Natural killer cell treated with Interleukin-12 subunit alpha and Interleukin-12 subunit beta and Interleukin-15 and Interleukin-18, amount 100 ng/mL, for 72 hours (primary cell): Measurements from ENCODE around the gene OPA3. TPM values are rescaled to one million over a fixed set of nuclear protein-coding genes. Genes with fewer than 3 reads are reported as not detected.

ENCODE experiments used
- ATAC-seq, 2 donors: fragments of 150-1000 bp; cut with Tn5 transposase in 1 of 2; sonication (Bioruptor Pico), chemical (Tn5 transposase) in 1 of 2; 2 replicates each; pipeline ENCODE4 v1.10.0; 2021
- DNase-seq: peaks from one replicate; pipeline ENCODE4 v3.0.0; 2022; ENCODE audit warnings: low spot score
- H3K27ac Mint-ChIP-seq, 2 donors: 1 replicate in 1 of 2; 2 replicates in 1 of 2; pipeline ENCODE4 v1.8.0; 2022; ENCODE audit warnings: mixed read lengths in 2 of 2, mild to moderate bottlenecking in 1 of 2, moderate library complexity in 1 of 2
- H3K27me3 Mint-ChIP-seq, 2 donors: 1 replicate in 1 of 2; 2 replicates in 1 of 2; pipeline ENCODE4 v1.8.0; 2022; ENCODE audit warnings: mixed read lengths in 2 of 2
- H3K36me3 Mint-ChIP-seq: one replicate; pipeline ENCODE4 v1.8.0; 2022; ENCODE audit warnings: mixed read lengths
- H3K4me1 Mint-ChIP-seq, 2 donors: 1 replicate in 1 of 2; 2 replicates in 1 of 2; pipeline ENCODE4 v1.8.0; 2022; ENCODE audit warnings: low read depth in 2 of 2, mixed read lengths in 2 of 2, mild to moderate bottlenecking in 1 of 2
- H3K4me3 Mint-ChIP-seq: one replicate; pipeline ENCODE4 v1.8.0; 2022; ENCODE audit warnings: mixed read lengths
- H3K9me3 Mint-ChIP-seq: 2 replicates; pipeline ENCODE4 v1.8.0; 2022; ENCODE audit warnings: mixed read lengths
- total RNA-seq, 2 donors: library from RNA; stranded (reverse); gene quantifications; one replicate each; pipeline ENCODE4 v1.2.3, GENCODE V29; 2022

The OPA3 gene
- total RNA-seq, 2 donors from 2014 or later, result 17.0 to 17.5 TPM

DNA sequence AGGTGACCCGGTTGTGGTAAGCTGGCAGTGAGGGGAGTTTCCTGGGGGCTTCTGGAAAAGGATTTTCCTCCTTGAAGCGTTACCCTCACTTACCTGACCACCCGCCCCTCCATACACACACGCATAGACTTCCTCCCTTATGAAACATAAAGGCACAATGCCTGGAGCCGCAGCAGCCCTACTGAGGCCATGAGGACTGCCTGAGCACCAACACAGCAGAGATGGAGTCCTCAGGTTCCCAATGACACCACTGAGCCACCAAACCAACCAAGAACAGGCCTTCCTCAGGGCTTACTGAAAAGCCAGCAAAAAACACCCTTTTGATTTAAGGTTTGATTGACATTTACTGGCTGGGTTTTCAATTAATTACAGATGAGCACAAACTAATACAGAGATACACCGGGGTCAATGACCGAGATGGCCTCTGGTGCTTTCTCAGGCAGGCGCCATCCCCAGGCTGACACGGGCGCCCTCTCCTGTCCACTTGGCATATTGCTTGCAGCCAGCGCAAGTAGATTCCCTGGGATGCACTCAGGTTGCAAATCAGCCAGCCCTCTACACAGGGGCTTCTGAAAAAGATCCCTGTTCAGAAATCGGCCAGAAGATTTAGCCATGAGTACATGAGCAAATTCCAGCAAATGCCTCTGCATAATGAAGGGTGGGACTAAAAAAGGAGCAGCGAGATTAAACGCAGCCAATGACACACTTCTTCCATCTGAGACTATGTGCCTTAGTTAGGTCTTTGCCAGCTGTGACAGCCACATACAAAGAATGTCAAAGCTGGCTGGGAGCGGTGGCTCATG lies 14.8 kb downstream of the OPA3 start:
- no peaks in the 10 kb centered on the region for H3K9me3 Mint-ChIP-seq
- no peak overlapping the region for H3K4me3 Mint-ChIP-seq
- ATAC-seq, result peak; percentile 65 to 74
- DNase-seq, result no peak
- H3K36me3 Mint-ChIP-seq, result no peaks in the 10 kb centered on the region
- H3K4me1 Mint-ChIP-seq, result peaks cover 4 to 10% of the 10 kb centered on the region in 2 donors
- no peaks in the 10 kb centered on the region for H3K27me3 Mint-ChIP-seq
- peak overlapping the region in 1 of 2 donors; percentile 58 for H3K27ac Mint-ChIP-seq

DNA sequence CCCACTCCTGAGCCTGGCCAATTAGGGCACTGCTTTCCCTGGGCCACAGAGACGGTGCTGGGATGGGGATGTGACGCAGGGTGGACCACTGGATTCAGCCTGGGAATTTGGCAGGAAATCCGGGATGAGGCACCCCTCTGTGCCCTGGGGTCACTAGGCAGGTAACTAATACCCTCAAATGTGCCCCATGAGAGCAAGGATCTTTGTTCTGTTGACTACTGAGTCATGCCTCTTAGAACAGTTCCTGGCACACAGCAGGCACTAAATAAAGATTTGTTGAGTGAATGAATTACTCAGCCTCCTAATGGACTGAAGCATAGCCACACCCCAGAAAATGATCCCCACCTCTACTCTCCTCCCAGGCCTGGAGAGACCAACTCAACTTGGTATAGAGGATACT lies 15.9 kb downstream of the OPA3 start:
- H3K36me3 Mint-ChIP-seq, result no peaks in the 10 kb centered on the region
- H3K4me1 Mint-ChIP-seq, result peaks cover 4 to 10% of the 10 kb centered on the region in 2 donors
- ATAC-seq (no peak), DNase-seq (no peak)
- no peak overlapping the region for H3K27ac Mint-ChIP-seq
- H3K27me3 Mint-ChIP-seq, result no peaks in the 10 kb centered on the region
- no peak overlapping the region for H3K4me3 Mint-ChIP-seq
- no peaks in the 10 kb centered on the region for H3K9me3 Mint-ChIP-seq

DNA sequence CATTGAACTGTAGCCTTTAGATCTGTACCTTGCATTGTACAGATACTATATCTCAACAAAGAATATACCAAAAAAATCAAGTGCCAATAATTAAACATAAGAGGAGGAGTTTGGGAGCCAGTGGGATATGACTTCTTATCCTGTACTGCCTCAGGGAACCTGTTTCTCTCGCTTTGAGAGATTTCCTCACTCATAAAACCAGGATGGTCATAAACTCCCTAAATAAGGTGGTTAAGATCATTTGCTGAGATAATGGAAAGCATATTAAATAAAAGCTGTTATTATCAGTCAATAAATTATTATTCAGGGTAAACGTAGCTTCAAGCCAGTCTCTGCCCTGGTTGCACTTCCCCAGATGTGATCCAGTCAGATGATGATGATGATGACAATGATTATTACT lies 17.0 kb downstream of the OPA3 start:
- Mint-ChIP-seq H3K9me3 (no peaks in the 10 kb centered on the region), H3K4me1 (peaks cover 4 to 9% of the 10 kb centered on the region in 2 donors), H3K27me3 (no peaks in the 10 kb centered on the region), H3K4me3 (no peak overlapping the region), H3K36me3 (no peaks in the 10 kb centered on the region), H3K27ac (peak overlapping the region in 1 of 2 donors; percentile 72)
- DNase-seq (no peak), ATAC-seq (no peak)

DNA sequence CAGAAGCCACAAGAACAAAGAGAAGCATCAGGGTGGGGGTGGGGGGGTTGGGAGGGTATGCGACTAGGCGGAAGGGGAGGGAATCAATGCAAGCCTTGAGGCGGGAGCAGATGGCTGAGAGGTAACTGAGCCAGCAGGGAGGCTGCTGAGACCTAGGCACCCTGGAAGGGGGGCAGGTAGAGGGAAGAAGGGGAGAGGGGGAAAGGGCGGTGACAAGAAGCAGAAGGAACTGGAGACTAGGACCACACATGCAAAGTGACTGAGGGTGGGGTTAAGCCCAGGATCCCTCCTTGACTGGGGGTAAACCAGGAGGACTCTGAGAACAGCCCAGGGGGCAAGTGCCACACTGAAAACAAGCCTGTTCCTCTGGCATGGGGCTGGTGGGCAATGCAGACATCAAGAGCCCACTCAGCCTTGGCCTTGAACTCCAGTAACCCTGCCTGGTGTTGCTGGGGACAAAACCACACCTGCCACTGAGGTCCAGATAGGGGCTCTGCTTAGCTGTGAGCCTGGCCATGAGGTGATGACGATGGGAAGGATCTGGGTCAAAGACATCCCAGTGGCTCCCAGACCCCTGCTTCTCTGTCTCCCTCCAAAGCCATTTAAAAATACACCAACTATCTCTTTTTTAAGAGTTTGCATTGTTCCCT lies 20.3 kb downstream of the OPA3 start:
- ATAC-seq (no peak), DNase-seq (no peak)
- Mint-ChIP-seq H3K27ac (no peak overlapping the region), H3K4me1 (peaks cover 0 to 6% of the 10 kb centered on the region in 2 donors), H3K27me3 (no peaks in the 10 kb centered on the region), H3K4me3 (no peak overlapping the region), H3K36me3 (no peaks in the 10 kb centered on the region), H3K9me3 (no peaks in the 10 kb centered on the region)

DNA sequence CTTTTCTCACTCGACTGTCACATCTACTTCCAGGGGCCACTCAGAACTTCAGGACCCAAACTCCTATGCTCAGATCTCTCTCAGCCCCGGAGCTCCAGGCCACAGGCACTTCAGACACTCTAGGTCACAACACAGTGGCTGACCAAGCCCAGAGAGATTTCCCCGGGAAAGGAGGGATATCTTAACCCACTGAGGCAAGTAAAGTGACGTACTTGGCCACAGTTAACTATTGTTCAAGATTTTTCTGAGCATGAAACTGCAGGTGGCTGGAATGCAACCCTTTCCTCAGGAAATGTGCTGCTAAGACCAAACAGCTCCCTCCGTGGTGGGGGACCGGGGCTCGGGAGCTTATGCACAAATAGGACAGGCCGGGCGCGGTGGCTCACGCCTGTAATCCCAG lies 23.9 kb downstream of the OPA3 start:
- Mint-ChIP-seq H3K4me3 (no peak overlapping the region), H3K9me3 (no peaks in the 10 kb centered on the region), H3K27me3 (no peaks in the 10 kb centered on the region), H3K4me1 (peaks cover 0 to 15% of the 10 kb centered on the region in 2 donors), H3K36me3 (no peaks in the 10 kb centered on the region), H3K27ac (peak overlapping the region in 1 of 2 donors; percentile 6)
- no peak for ATAC-seq
- DNase-seq, result no peak

DNA sequence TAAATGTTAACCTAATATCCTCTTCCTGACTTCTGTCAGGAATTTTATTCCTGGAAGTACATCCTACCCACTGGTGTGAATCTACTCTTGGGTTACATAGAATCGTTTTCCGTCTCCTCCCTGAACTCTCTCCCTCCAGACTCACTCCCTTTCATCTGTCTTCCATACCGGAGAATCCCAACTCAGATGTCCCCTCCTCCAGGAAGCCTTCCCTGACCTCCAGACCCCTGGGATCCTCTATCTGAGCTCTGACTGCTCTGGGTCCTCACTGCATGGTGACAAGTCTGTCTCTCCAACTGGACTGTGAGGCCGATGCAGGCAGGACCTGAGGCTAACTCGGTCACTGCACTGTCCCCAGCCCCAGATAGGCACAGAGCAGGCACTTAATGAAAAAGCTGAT lies 24.6 kb downstream of the OPA3 start:
- Mint-ChIP-seq H3K27me3 (no peaks in the 10 kb centered on the region), H3K27ac (no peak overlapping the region), H3K36me3 (no peaks in the 10 kb centered on the region), H3K4me3 (no peak overlapping the region), H3K4me1 (peaks cover 0 to 15% of the 10 kb centered on the region in 2 donors), H3K9me3 (no peaks in the 10 kb centered on the region)
- DNase-seq (no peak), ATAC-seq (no peak)

DNA sequence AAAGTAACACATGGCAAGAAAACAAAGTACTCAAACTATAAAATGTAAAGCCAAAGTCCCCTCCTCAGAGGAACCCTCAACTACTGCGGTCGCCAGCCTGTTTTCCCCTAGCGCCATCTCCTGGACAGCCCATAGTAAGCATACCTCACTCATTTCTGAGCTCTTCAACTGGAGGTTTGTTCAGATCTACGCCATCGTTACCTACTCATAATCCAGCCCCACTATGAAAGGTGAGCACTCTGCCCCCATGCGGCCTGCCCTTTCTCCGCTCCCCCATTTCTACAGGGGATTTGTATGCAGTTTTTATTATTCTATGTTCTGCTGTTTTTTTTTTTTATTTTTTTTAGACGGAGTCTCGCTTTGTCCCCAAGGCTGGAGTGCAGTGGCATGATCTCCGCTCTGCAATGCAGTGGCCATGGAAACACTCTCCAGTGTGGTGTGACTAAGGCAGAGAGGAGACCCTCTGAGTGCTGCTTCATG lies 26.2 kb downstream of the OPA3 start:
- no peaks in the 10 kb centered on the region for H3K36me3 Mint-ChIP-seq
- peak overlapping the region in 1 of 2 donors; percentile 73 for H3K27ac Mint-ChIP-seq
- peaks cover 0 to 15% of the 10 kb centered on the region in 2 donors for H3K4me1 Mint-ChIP-seq
- peak; percentile 79 to 87 for ATAC-seq
- H3K27me3 Mint-ChIP-seq, result no peaks in the 10 kb centered on the region
- H3K9me3 Mint-ChIP-seq, result no peaks in the 10 kb centered on the region
- H3K4me3 Mint-ChIP-seq, result no peak overlapping the region
- DNase-seq, result no peak

DNA sequence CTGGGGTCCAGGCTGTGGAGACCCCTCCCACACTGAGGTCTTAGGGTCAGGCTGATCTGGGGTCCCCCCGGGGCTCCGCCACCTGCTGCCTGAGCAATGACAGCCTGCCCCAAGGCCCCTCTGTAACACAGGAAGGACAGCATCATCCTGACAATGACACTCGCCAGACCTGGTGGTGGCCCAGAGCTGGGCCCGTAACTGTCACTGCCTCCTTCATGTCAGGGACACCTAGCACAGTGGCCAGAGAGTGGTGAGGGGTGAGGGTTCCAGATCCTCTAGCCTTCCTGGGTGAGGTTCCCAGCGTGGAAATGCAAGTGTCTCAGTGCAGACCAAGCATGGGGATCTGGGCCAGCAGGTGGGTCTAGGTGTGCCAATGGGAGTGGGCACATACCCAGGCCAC lies 27.8 kb downstream of the OPA3 start:
- H3K4me3 Mint-ChIP-seq, result no peak overlapping the region
- H3K27ac Mint-ChIP-seq, result no peak overlapping the region
- H3K27me3 Mint-ChIP-seq, result no peaks in the 10 kb centered on the region
- no peak for ATAC-seq
- no peak for DNase-seq
- H3K4me1 Mint-ChIP-seq, result peaks cover 0 to 13% of the 10 kb centered on the region in 2 donors
- H3K9me3 Mint-ChIP-seq, result no peaks in the 10 kb centered on the region
- H3K36me3 Mint-ChIP-seq, result no peaks in the 10 kb centered on the region

DNA sequence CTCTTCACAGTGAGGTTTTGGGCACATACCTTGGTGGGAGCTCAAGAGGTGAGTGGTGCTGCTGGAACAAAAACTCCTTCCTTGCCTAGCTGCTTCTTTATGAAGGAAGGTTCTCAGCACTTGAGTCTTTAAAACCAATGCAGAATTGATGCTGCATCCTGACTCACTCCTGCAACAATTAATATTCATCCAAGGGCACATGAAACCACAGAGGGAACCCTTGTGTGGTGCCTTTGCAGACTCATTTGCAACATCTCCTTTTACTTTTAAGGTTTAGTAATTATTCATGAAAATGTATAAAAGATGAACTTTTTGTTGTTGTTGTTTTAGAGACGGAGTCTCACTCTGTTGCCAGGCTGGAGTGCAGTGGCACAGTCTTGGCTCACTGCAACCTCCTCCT lies 30.1 kb downstream of the OPA3 start:
- Mint-ChIP-seq H3K27ac (no peak overlapping the region), H3K4me1 (peaks cover 0 to 17% of the 10 kb centered on the region in 2 donors), H3K9me3 (no peaks in the 10 kb centered on the region), H3K36me3 (no peaks in the 10 kb centered on the region), H3K27me3 (no peaks in the 10 kb centered on the region), H3K4me3 (no peak overlapping the region)
- DNase-seq (no peak), ATAC-seq (no peak)

DNA sequence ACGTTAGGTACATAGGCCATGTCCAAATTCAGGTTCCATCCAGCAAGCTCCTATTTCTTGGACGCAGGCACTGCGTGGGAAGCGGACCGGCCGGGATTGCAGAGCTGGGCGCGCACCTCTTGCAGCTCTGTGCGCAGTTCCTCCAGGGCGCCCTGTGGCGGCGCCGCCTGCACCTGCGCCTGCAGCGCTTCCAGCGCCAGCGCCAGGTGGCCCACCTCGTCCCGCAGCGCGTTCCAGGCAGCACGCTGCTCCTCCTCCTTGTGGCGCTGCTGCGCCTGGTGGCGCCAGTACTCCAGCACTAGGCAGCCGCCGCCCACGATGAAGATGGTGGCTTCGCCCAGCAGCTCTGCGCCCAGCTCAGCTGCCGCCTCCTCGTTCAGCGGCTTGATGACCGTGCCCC lies 31.1 kb downstream of the OPA3 start:
- no peak overlapping the region for H3K4me3 Mint-ChIP-seq
- DNase-seq, result no peak
- no peaks in the 10 kb centered on the region for H3K9me3 Mint-ChIP-seq
- H3K4me1 Mint-ChIP-seq, result peaks cover 0 to 14% of the 10 kb centered on the region in 2 donors
- ATAC-seq, result no peak
- no peaks in the 10 kb centered on the region for H3K27me3 Mint-ChIP-seq
- no peaks in the 10 kb centered on the region for H3K36me3 Mint-ChIP-seq
- H3K27ac Mint-ChIP-seq, result no peak overlapping the region

DNA sequence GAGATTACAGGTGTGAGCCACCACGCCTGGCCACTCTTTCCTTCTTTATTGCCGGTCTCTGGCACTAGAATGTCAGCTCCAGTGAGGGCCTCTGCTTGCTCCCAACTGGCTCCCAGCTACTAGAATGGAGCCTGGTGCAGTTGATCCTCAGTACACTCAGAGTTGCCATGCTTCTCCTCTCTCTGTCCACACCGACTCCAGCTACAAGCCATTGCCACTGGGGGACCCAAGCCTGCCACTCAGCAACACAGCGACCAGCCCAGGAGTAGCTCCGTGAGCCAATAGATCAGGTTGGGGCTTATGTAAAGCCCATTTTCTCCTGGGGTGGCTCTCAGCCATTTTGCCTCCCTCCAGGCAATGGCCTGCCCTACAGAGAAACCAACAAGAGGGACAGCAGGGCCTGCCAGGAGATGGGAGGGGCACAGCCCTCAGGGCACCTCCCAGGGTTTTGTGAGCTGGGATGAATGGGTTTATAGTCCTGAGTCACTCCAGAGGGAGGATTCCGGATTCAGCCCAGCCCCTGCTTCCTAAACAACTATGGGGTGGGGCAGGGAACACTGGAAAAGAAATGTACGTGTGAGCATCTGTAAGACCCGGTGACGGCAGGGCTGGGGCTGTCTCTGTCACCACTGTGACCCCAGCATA lies 36.5 kb downstream of the OPA3 start:
- DNase-seq (no peak), ATAC-seq (no peak)
- Mint-ChIP-seq H3K4me3 (no peak overlapping the region), H3K27ac (no peak overlapping the region), H3K27me3 (no peaks in the 10 kb centered on the region), H3K36me3 (no peaks in the 10 kb centered on the region), H3K9me3 (no peaks in the 10 kb centered on the region), H3K4me1 (peaks cover 5 to 12% of the 10 kb centered on the region in 2 donors)

DNA sequence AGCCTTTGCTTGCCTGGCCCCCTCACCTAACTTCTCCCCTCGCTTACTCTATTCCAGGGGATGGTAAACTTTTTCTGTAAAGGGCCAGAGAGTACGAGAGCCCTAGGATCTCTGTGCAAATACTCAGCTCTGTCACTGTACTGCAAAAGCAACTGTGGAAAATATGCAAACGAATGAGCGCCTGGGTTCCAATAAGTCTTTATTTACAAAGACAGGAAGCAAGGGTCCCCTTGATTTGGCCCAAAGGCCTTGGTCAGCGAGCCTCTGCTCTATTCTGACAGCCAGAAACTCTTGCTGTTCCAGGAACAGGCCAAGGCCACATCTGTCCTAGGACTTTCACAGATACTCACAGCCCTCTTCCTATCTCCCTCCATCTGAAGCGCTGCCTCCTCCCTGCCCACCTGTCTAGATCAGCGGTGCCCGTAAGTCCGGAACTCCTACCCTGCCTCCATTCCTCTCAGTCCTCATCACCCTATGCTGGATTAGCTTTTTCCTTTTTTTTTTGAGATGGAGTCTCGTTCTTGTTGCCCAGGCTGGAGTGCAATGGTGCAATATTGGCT lies 37.3 kb downstream of the OPA3 start:
- Mint-ChIP-seq H3K4me3 (no peak overlapping the region), H3K9me3 (no peaks in the 10 kb centered on the region), H3K27me3 (no peaks in the 10 kb centered on the region), H3K4me1 (peaks cover 5 to 12% of the 10 kb centered on the region in 2 donors), H3K36me3 (no peaks in the 10 kb centered on the region), H3K27ac (no peak overlapping the region)
- no peak for DNase-seq
- no peak for ATAC-seq

DNA sequence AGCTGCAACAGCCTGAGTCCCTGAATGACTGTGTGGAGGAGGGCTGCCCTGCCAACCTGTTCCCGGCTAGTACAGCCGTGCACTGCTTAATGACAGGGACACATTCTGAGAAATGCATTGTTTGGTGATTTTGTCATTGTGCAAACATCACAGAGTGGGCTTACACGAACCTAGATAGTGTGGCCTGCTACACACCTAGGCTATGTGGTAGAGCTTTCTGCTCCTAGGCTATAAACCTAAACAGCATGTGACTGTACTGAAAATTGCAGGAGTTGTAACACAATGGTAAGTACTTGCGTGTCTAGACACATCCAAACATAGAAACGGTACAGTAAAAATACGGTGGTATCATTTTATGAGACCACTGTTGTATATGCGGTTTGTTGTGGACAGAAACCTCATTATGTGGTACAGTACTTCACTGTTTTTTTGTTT lies 42.4 kb downstream of the OPA3 start:
- ATAC-seq, result peak in 1 of 2 donors; percentile 25
- no peak for DNase-seq
- no peaks in the 10 kb centered on the region for H3K9me3 Mint-ChIP-seq
- H3K27ac Mint-ChIP-seq, result no peak overlapping the region
- H3K36me3 Mint-ChIP-seq, result no peaks in the 10 kb centered on the region
- peaks cover 5 to 8% of the 10 kb centered on the region in 2 donors for H3K4me1 Mint-ChIP-seq
- no peak overlapping the region for H3K4me3 Mint-ChIP-seq
- no peaks in the 10 kb centered on the region for H3K27me3 Mint-ChIP-seq

DNA sequence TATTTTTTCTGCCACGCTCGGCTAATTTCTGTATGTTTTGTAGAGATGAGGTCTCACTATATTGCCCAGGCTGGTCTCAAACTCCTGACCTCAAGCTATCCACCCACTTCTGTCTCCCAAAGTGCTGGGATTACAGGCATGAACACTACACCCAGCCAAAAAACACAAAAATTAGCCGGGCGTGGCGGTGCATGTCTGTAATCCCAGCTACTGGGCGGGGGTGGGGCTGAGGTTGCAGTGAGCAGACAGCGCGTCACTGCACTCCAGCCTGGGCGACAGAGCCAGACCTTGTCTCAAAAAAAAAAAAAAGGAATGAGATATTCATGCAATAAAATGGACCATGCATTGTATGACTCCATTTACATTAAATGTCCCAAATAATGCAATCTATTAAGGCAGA lies 45.1 kb downstream of the OPA3 start:
- ATAC-seq (no peak), DNase-seq (no peak)
- peaks cover 5 to 8% of the 10 kb centered on the region in 2 donors for H3K4me1 Mint-ChIP-seq
- H3K36me3 Mint-ChIP-seq, result no peaks in the 10 kb centered on the region
- H3K9me3 Mint-ChIP-seq, result no peaks in the 10 kb centered on the region
- no peak overlapping the region for H3K4me3 Mint-ChIP-seq
- no peak overlapping the region for H3K27ac Mint-ChIP-seq
- H3K27me3 Mint-ChIP-seq, result no peaks in the 10 kb centered on the region
